Erythroblast (primary cell): ENCODE data around the gene IFNGR1.

Experiments
- DNase-seq, 2 experiments: peaks; one replicate each; lab custom pipeline; 2025; lab: John Stamatoyannopoulos, UW
- GATA1 ChIP-seq: IDR thresholded peaks from 2 replicates; pipeline ENCODE4 v1.6.1; 2011; ENCODE audit warnings: low read depth, mild to moderate bottlenecking, control low read depth, low read length, moderate library complexity
- POLR2A ChIP-seq: IDR thresholded peaks from 2 replicates; pipeline ENCODE4 v1.6.1; 2011; ENCODE audit warnings: mild to moderate bottlenecking, low read length

IFNGR1 gene

DNA sequence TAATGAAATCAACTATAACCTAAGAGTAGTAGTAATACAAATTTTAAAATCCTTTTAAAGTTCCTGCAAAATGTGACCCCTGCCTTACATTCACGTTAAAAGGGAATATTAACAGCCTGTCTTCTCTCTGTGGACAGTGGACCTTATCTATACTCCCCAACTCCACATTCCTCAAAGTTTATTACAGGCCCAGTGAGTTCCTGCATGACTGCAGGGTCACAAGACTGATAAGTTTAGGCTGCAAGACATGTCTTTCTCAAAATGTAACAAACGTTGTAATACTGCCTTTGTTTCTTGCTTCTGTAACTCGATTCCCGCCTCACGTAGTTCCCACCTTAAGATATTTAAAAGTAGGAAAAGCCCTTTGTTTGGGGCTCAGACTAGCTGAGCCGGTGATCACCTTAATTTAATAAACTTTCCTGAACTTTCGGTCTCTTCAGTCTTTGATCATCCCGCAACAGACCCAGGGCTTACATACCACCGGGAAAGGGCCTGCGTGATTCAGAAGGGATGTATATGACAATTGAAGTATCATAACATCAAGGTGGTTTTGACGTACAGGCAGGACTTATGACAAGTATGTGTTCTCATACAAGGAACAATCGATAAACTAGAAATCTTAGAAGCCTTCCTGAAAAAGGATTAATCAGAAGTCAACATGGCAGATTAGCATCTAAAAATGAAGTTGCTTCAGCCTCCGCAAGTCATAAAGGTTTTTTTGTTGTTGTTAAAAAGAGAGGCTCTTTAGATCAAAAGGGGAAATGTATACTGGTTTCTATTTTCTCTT is 48.7 kb downstream of the IFNGR1 start:
- TF ChIP-seq POLR2A (no peak), GATA1 (no peak)
- no peak for DNase-seq

DNA sequence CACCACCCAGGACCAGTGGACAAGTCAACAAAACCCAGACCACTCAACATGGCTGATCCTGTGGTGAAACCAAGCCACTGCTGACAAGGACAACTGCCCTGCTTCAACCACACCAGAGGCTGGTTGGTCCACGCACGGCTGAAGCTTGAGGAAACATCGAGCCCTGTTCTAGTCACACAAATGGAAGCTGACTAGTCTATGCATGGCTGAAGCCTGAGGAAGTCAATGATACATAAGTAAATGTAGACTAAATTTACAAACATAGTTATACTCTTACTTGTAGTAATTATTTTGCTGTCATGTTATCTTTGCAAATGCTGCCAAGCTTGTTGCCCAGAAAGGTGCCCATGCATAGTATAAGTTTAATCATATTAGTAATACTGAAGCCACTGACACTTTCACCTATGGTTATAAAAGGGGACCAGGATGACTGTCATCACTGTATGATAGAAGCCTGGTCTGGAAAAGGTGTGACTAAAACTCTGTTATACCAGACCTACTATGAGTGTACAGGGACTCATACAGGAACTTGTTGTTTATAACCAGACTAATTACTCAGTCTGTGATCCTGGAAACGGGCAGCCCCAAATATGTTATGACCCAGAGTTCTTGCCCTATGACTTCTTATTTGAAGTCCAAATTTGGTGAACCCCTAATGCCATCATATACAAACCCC is 51.3 kb downstream of the IFNGR1 start:
- no peak for TF ChIP-seq POLR2A
- no peak for TF ChIP-seq GATA1
- no peak for DNase-seq

DNA sequence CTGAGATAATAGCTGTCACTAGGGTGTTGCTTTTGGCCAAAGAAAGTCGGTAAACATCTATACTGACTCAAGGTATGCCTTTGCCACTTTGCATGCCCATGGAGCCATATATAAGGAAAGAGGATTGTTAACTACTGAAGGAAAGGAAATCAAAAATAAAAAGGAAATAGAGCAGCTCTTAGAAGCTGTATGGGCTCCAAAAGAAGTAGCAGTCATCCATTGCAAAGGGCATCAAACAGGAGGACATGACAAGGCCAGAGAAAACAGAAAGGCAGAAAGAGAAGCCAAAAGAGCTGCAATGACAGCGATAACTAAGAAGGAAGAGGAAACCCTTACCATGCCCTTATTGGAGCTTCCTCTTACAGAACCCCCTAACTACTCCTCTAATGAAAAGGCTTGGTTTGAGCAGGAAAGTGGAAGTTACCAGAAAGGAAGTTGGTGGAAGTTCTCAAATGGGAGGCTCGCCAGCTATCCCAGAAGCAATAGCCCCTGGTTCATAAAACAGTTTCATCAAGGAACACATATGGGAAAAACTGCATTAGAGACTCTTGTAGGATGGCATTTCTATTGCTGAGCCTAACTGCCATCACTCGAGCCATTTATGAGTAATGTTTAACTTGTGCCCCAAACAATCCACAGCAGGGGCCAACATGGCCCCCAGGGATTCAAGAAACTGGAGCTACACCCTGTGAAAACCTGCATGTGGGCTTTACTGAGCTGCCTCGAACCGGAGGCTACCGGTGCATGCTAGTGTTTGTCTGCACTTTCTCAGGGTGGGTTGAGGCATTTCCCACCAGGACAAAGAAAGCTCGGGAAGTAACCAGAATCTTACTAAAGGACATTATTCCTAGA is 52.7 kb downstream of the IFNGR1 start:
- no peak for TF ChIP-seq GATA1
- TF ChIP-seq POLR2A: no peak
- DNase-seq: no peak

DNA sequence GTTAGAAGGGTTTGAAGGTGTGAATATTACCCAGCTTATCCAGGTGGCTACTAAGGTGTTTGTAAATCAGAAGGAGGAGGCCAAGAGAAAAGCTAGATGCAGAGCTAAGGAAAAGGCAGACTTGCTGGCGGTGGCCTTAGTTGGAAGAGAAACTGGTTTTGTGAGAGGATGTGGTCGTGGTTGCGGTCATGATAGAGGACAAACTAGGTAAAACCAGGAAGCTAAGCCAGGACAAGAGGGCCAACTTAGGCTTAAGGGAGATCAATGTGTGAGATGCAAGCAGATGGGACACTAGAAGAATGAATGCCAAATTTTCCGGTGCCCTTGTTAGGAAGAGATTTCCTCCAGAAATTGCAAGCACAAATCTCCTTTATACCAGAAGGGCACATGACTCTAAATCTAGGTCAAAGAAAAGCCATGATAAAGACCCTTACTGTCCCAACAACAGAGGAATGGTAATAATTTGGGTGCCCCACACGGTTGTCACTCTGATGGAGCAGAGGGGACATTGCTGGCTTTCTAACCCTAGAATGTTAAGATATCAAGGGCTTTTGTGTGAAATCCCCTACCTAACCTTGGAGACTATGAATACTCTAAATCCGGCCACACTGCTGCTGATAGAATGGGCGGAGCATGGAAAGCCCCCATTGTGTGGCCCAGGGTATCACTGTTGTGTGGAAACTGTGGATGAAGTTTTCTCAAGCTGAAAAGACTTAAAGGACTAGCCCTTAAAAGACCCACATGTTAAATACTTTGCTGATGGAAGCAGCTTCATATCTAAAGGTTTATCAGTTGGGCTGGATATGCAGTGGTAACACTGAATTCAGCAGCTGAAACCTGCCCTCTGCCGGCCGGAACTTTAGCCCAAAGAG is 53.6 kb downstream of the IFNGR1 start:
- DNase-seq: peak in 1 of 2 experiments; percentile 6
- TF ChIP-seq POLR2A (no peak), GATA1 (no peak)

DNA sequence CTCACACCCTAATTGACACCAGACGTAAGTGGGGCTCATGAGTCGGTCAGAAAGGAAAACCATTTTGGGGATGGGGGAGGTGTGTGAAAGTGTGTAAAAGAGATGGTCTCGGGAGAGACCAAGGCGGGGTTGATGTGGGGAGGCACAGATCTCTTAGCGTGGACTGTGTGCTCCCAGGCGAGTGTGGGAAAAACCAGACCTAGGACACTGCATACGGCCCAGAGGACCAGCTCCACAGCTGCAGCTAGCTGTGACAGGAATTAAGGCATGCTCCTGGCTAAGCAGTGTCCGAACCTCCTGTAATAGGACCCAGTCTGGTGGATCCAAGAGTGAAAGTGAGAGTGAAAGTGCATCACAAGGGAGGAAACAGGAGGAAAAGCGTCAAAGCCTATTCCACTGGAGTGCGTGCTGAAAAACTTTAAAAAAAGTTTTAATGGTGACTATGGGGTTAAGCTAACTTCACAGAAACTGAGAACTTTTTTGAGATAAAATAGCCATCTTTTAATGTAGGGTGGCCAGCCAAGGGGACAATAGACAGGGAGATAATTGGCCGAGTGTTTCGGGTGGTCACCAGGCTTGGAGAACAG is 55.4 kb downstream of the IFNGR1 start:
- no peak for DNase-seq
- TF ChIP-seq POLR2A (no peak), GATA1 (no peak)

DNA sequence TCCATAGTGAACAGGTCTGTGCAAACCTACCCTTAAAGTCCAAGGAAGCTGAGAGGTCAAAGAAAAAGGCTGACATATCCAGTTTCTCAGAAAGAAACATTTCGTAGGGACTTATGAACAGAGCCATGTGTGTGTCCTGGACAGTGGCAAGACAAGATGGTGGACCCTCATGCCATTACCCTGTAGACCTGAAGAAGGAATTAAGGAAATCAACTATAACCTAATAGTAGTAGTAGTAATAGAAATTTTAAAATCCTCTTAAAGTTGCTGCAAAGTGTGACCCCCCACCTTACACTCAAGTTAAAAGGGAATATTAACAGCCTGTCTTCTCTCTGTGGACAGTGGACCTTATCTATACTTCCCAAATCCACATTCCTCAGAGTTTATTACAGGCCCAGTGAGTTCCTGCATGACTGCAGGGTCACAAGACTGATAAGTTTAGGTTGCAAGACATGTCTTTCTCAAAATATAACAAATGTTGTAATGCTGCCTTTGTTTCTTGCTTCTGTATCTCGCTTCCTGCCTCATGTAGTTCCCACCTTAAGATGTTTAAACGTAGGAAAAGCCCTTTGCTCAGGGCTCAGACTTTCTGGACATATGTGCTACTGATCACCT is 56.4 kb downstream of the IFNGR1 start:
- DNase-seq: no peak
- TF ChIP-seq GATA1: no peak
- TF ChIP-seq POLR2A: no peak

DNA sequence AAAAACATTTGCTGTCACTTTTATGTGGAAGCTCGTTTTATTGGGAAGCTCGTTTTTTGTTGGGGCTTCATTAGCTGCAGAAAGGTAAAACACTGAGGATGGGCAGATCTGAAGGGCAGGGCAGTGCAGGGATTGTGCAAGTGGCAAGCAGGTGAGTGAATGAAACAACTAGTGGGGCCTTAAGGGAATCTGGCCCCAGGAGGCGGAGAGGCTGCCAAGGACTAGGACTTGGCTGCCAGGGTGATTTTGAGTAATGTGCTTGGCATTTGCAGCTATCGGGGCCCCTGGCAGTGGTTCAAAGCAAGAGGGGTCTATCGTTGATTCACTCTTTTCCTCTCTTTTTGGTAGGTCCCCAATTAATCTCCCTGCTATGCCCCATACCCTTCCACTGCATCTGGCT is 57.2 kb downstream of the IFNGR1 start:
- no peak for DNase-seq
- TF ChIP-seq POLR2A (no peak), GATA1 (no peak)

DNA sequence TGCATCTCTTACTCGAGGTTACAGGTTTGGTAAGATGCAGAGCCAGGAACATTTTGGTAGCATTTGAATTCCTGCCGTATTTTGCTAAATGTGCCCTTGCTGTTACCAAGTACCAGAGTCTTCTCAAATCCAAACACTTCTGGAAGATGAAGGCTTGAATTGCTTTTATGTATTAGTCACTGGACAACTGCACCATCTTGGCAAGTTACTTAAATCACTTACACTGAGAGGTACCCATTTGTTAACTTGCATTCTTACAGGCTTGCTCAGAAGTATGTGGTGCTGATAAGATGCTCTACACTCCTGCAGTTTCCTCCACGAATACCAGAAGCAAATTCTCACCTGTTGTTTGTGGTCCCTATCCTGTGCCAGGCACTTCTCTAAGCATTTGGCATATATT is 58.4 kb downstream of the IFNGR1 start:
- no peak for DNase-seq
- no peak for TF ChIP-seq POLR2A

DNA sequence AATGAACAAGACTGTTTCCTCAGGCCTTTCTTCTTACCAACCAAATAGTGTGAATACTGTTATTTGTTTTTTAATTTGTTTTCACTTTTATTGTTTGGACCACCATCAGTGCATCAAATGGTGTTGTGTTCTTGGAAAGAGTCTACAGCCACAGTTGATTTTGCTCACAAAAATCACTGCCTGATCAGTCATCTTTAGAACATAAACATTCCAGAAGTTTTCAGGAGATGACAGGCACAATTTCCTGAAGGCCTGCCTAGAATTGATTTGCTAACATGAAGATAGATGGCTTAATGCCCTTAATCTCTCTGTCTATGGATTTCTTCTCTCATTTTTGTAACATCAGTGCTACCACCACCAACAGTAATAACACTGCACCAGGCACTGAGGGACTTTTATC is 59.3 kb downstream of the IFNGR1 start:
- no peak for TF ChIP-seq POLR2A
- TF ChIP-seq GATA1: no peak
- no peak for DNase-seq

DNA sequence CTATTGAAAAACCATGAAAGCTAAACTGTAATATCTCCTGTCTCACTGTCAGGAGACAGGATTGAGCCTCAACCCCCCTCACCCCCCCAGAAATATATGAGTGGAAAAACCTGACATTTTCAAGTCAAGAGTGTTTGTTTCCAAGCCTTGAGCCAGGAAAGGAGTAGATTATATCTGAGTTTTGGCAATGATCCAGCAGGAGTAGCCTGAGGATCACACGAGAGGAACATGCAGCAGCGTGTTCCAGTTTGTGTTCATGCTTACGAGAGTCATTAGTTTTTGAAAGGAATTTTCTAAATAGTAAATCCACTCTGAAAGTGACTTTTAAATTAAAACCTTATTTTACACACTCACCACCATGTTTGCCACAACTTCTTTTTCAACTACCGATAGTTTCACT is 61.6 kb downstream of the IFNGR1 start:
- DNase-seq: no peak
- TF ChIP-seq GATA1 (no peak), POLR2A (no peak)

DNA sequence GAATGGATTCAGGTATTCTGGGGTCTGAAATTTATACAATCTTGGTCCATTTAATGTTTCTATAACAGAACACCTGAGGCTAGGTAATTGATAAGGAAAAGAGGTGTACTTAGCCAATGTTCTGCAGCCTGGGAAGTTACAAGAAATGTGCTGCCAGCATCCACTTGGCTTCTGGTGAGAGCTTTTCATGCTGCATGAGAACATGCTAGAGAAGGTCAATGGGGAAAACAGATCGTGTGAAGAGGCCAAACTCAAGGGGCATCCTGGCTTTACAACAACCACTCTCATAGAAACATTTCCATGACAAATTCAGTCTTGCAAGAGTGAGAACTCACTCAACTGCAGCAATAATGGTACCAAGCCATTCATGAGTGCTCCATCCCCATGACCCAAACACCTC is 62.5 kb downstream of the IFNGR1 start:
- no peak for TF ChIP-seq POLR2A
- no peak for TF ChIP-seq GATA1

DNA sequence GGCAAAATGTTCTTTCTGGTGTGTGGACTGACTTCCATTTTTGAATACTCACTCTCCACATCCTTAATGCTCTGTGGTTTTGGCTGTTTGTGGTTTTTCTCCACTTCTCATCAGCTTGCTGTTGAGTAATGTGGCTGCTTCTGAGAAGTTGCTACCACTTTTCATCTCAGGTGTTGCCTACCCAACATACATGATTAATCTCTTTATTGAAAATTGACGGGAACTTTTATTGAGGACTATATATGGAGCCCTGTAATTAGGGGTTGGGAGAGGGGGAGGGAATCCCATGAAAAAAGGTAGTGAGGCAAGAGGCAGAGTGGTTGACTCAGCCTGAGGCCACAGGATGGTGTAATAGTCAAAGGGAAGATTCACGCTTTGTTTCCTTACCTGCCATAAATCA is 63.4 kb downstream of the IFNGR1 start:
- no peak for DNase-seq
- no peak for TF ChIP-seq GATA1

More for the DNA sequence above, 62.5 kb downstream of the IFNGR1 start:
- DNase-seq: no peak
